Measurements from ENCODE around the gene CTPS2. TPM values are rescaled to one million over a fixed set of nuclear protein-coding genes. Genes with fewer than 3 reads are reported as not detected.
A peak's percentile ranks its signal among the peaks of the same experiment; 100 is the strongest.
"Not testable (repeated sequence)": the region's sequence is repeated elsewhere in the genome, so short reads cannot be mapped to it uniquely, and the experiment has no call there.

The CTPS2 gene
- polyA plus RNA-seq, 3 donors, result 1.4 to 3.4 (median 2.8) TPM

- Mint-ChIP-seq H3K4me3 (peak within 1 kb of the TSS; percentile 87 to 91), H3K27ac (peak within 1 kb of the TSS; percentile 93 to 98 (median 97)), H3K27me3 (ENCODE audit: low read depth in 3 of 3) (peaks cover 0 to 49% (median under 1%) of the 10 kb centered on the region in 3 donors), H3K9me3 (peaks cover 0 to 18% (median 12%) of the 10 kb centered on the region in 7 donors), H3K4me1 (peaks cover 20% of the 10 kb centered on the region), H3K36me3 (peaks cover 6 to 8% of the 10 kb centered on the region in 2 donors)
- Histone ChIP-seq H3K9ac (ENCODE audit: insufficient read depth, low read length, poor library complexity, severe bottlenecking) (peak within 1 kb of the TSS; percentile 81), H2AFZ (ENCODE audit: insufficient read depth, low read depth, low read length, poor library complexity, severe bottlenecking) (peak within 1 kb of the TSS; percentile 71), H3K36me3 (replicated peaks in 1 of 2; ENCODE audit: control insufficient read depth in 1 of 2, insufficient read depth in 2 of 2, low read length in 2 of 2) (no peaks in the 10 kb centered on the region), H3K4me3 (replicated peaks in 1 of 3; ENCODE audit: low read depth in 2 of 3, low read length in 3 of 3) (peak within 1 kb of the TSS; percentile 58 to 92 (median 88)), H3K4me2 (replicated peaks; ENCODE audit: extremely low read depth, low read length, poor library complexity, severe bottlenecking) (peak within 1 kb of the TSS; percentile 81), H3K79me2 (ENCODE audit: insufficient read depth, low read length) (peaks cover 37% of the 10 kb centered on the region), H3K4me1 (ENCODE audit: control insufficient read depth in 1 of 2, insufficient read depth in 2 of 2, low read length in 2 of 2) (peaks cover 9 to 28% of the 10 kb centered on the region in 2 donors), H4K20me1 (ENCODE audit: insufficient read depth, low read length) (peaks cover 14% of the 10 kb centered on the region), H3K9me3 (replicated peaks in 1 of 2; ENCODE audit: control insufficient read depth in 1 of 2, insufficient read depth in 1 of 2, low read length in 2 of 2) (peaks cover 0 to 13% of the 10 kb centered on the region in 2 donors), H3K27me3 (ENCODE audit: control insufficient read depth in 2 of 2, insufficient read depth in 2 of 2, low read length in 2 of 2) (peaks cover 0 to 1% of the 10 kb centered on the region in 2 donors), H3K27ac (ENCODE audit: low read depth in 1 of 2, low read length in 2 of 2) (peak within 1 kb of the TSS; percentile 90 to 93)
- whole genome bisulfite sequencing (ENCODE audit: insufficient coverage), result 0% methylated on average over 32 of the region's 54 CpGs
- intact Hi-C loops (cut with micrococcal nuclease), result loop anchor here in 1 of 2 donors (10.0 kb wide), 1 partner anchor 1045 kb away; no protein-coding TSS in a partner anchor
- DNase-seq, result peak; percentile 86 to 94 (median 93)
- TF ChIP-seq, protein P1, sequence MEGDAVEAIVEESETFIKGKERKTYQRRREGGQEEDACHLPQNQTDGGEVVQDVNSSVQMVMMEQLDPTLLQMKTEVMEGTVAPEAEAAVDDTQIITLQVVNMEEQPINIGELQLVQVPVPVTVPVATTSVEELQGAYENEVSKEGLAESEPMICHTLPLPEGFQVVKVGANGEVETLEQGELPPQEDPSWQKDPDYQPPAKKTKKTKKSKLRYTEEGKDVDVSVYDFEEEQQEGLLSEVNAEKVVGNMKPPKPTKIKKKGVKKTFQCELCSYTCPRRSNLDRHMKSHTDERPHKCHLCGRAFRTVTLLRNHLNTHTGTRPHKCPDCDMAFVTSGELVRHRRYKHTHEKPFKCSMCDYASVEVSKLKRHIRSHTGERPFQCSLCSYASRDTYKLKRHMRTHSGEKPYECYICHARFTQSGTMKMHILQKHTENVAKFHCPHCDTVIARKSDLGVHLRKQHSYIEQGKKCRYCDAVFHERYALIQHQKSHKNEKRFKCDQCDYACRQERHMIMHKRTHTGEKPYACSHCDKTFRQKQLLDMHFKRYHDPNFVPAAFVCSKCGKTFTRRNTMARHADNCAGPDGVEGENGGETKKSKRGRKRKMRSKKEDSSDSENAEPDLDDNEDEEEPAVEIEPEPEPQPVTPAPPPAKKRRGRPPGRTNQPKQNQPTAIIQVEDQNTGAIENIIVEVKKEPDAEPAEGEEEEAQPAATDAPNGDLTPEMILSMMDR (IDR thresholded peaks at IDR 0.05), result no peak
Observed at GRCh38 chrX:16719334-16720084, 7.0 kb upstream of the CTPS2 start, which contains the start of gene SYAP1. TSS of gene SYAP1 (plus strand) at chrX:16719612. CDS start at chrX:16719725, 113 bp downstream.

GRCh38 chrX:16718824-16719333 is 6.4 kb upstream of the CTPS2 start:
- H3K9me3 Mint-ChIP-seq, result peaks cover 0 to 18% (median 12%) of the 10 kb centered on the region in 7 donors
- H3K27ac ChIP-seq (ENCODE audit: low read depth in 1 of 2, low read length in 2 of 2), result peak overlapping the region; percentile 90 to 93
- H3K9ac ChIP-seq (ENCODE audit: insufficient read depth, low read length, poor library complexity, severe bottlenecking), result peak overlapping the region; percentile 81
- H4K20me1 ChIP-seq (ENCODE audit: insufficient read depth, low read length), result peaks cover 7% of the 10 kb centered on the region
- peak overlapping the region; percentile 87 to 91 for H3K4me3 Mint-ChIP-seq
- peak overlapping the region; percentile 81 for H3K4me2 ChIP-seq (replicated peaks; ENCODE audit: extremely low read depth, low read length, poor library complexity, severe bottlenecking)
- peaks cover 9 to 28% of the 10 kb centered on the region in 2 donors for H3K4me1 ChIP-seq (ENCODE audit: control insufficient read depth in 1 of 2, insufficient read depth in 2 of 2, low read length in 2 of 2)
- peaks cover 31% of the 10 kb centered on the region for H3K79me2 ChIP-seq (ENCODE audit: insufficient read depth, low read length)
- no CpG with 5 or more reads among the region's 6 CpGs for WGBS (ENCODE audit: insufficient coverage)
- no peaks in the 10 kb centered on the region for H3K36me3 ChIP-seq (replicated peaks in 1 of 2; ENCODE audit: control insufficient read depth in 1 of 2, insufficient read depth in 2 of 2, low read length in 2 of 2)
- intact Hi-C loops (cut with micrococcal nuclease), result loop anchor here in 1 of 2 donors (10.0 kb wide), 1 partner anchor 1044 kb away; no protein-coding TSS in a partner anchor
- peak overlapping the region; percentile 71 for H2AFZ ChIP-seq (ENCODE audit: insufficient read depth, low read depth, low read length, poor library complexity, severe bottlenecking)
- peaks cover 0 to 51% (median 2%) of the 10 kb centered on the region in 3 donors for H3K27me3 Mint-ChIP-seq (ENCODE audit: low read depth in 3 of 3)
- no peaks in the 10 kb centered on the region for H3K27me3 ChIP-seq (ENCODE audit: control insufficient read depth in 2 of 2, insufficient read depth in 2 of 2, low read length in 2 of 2)
- H3K4me1 Mint-ChIP-seq, result peaks cover 20% of the 10 kb centered on the region
- peak overlapping the region; percentile 93 to 98 (median 97) for H3K27ac Mint-ChIP-seq
- peaks cover 6% of the 10 kb centered on the region in 2 donors for H3K36me3 Mint-ChIP-seq
- TF ChIP-seq, protein P1 (IDR thresholded peaks at IDR 0.05), result no peak
- no peak for DNase-seq
- peaks cover 0 to 13% of the 10 kb centered on the region in 2 donors for H3K9me3 ChIP-seq (replicated peaks in 1 of 2; ENCODE audit: control insufficient read depth in 1 of 2, insufficient read depth in 1 of 2, low read length in 2 of 2)
- peak overlapping the region; percentile 40 to 92 (median 88) for H3K4me3 ChIP-seq (replicated peaks in 1 of 3; ENCODE audit: low read depth in 2 of 3, low read length in 3 of 3)

DNA sequence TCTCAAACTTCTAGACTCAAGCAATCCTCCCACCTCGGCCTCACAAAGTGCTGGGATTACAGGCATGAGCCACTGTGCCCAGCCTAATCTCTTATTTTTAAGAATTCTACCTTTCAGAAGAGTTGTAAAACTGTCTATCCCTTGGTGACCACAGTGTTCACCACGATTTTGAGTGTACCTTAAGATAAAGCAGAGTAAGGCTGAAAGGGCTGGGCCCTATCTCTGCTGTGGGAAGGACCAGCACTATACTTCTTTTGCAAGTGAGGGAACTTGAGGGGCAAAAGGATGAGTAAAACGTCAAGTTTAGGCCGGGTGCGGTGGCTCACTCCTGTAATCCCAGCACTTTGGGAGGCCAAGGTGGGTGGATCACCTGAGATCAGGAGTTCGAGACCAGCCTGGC is 4.0 kb upstream of the CTPS2 start:
- Histone ChIP-seq H3K4me1 (ENCODE audit: control insufficient read depth in 1 of 2, insufficient read depth in 2 of 2, low read length in 2 of 2) (peaks cover 18 to 37% of the 10 kb centered on the region in 2 donors), H3K79me2 (ENCODE audit: insufficient read depth, low read length) (peaks cover 19% of the 10 kb centered on the region), H3K9me3 (replicated peaks in 1 of 2; ENCODE audit: control insufficient read depth in 1 of 2, insufficient read depth in 1 of 2, low read length in 2 of 2) (peaks cover 0 to 13% of the 10 kb centered on the region in 2 donors)
- not testable (repeated sequence) for H4K20me1 ChIP-seq (ENCODE audit: insufficient read depth, low read length); H3K27ac ChIP-seq (ENCODE audit: low read depth in 1 of 2, low read length in 2 of 2); DNase-seq; H3K4me2 ChIP-seq (replicated peaks; ENCODE audit: extremely low read depth, low read length, poor library complexity, severe bottlenecking); H2AFZ ChIP-seq (ENCODE audit: insufficient read depth, low read depth, low read length, poor library complexity, severe bottlenecking); H3K9ac ChIP-seq (ENCODE audit: insufficient read depth, low read length, poor library complexity, severe bottlenecking); H3K4me3 ChIP-seq (replicated peaks in 1 of 3; ENCODE audit: low read depth in 2 of 3, low read length in 3 of 3); H3K36me3 ChIP-seq (replicated peaks in 1 of 2; ENCODE audit: control insufficient read depth in 1 of 2, insufficient read depth in 2 of 2, low read length in 2 of 2); H3K36me3 Mint-ChIP-seq; H3K4me3 Mint-ChIP-seq; H3K27ac Mint-ChIP-seq; H3K27me3 ChIP-seq (ENCODE audit: control insufficient read depth in 2 of 2, insufficient read depth in 2 of 2, low read length in 2 of 2)
- WGBS (ENCODE audit: insufficient coverage), result no CpG with 5 or more reads among the region's 6 CpGs
- peaks cover 0 to 59% (median 2%) of the 10 kb centered on the region in 3 donors for H3K27me3 Mint-ChIP-seq (ENCODE audit: low read depth in 3 of 3)
- H3K9me3 Mint-ChIP-seq, result peaks cover 0 to 23% (median 12%) of the 10 kb centered on the region in 7 donors
- intact Hi-C loops (cut with micrococcal nuclease), result loop anchor here in 1 of 2 donors (10.0 kb wide), 1 partner anchor 1042 kb away; no protein-coding TSS in a partner anchor
- peaks cover 18% of the 10 kb centered on the region for H3K4me1 Mint-ChIP-seq

Measured in CD14-positive monocyte (primary cell).